Measurements from ENCODE around the gene GSX1. TPM values are rescaled to one million over a fixed set of nuclear protein-coding genes. Genes with fewer than 3 reads are reported as not detected.
"Not testable (repeated sequence)": the region's sequence is repeated elsewhere in the genome, so short reads cannot be mapped to it uniquely, and the experiment has no call there.

Gene GSX1
- not detected in 2 replicates for total RNA-seq (ENCODE audit: low replicate concordance)

DNA sequence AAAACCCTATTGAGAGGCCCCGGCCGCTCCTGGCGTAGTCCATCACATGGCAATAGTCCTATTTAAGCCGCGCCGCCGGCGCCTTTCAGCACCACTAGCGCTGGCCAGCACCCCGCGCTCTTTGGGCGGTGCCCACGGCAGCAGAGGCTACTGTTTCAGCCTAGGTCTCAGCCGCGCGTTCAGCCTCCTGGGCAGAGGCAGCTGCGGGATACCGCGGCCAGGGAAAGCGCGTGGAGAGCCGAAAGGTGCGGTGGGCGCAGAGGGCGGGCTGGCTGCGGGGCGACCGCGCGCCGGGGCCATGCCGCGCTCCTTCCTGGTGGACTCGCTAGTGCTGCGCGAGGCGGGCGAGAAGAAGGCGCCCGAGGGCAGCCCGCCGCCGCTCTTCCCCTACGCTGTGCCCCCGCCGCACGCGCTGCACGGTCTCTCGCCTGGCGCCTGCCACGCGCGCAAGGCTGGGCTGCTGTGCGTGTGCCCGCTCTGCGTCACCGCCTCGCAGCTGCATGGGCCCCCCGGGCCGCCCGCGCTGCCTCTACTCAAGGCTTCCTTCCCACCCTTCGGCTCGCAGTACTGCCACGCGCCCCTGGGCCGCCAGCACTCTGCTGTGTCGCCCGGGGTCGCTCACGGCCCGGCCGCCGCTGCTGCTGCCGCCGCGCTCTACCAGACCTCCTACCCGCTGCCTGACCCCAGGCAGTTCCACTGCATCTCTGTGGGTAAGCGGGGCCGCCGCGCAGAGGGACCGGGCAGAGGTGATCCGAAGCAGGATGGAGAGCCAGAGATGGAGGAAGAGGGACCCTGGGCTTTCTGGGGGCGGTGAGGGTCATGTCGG lies at the start of gene GSX1:
Gene GSX1, plus strand, starts transcription at position 91 of the 826 bp plus-strand sequence. Its CDS starts 208 bp downstream, at position 299.
- peaks cover 94% of the 10 kb centered on the region for H4K20me1 ChIP-seq (ENCODE audit: low read depth)
- TF ChIP-seq, protein P1, sequence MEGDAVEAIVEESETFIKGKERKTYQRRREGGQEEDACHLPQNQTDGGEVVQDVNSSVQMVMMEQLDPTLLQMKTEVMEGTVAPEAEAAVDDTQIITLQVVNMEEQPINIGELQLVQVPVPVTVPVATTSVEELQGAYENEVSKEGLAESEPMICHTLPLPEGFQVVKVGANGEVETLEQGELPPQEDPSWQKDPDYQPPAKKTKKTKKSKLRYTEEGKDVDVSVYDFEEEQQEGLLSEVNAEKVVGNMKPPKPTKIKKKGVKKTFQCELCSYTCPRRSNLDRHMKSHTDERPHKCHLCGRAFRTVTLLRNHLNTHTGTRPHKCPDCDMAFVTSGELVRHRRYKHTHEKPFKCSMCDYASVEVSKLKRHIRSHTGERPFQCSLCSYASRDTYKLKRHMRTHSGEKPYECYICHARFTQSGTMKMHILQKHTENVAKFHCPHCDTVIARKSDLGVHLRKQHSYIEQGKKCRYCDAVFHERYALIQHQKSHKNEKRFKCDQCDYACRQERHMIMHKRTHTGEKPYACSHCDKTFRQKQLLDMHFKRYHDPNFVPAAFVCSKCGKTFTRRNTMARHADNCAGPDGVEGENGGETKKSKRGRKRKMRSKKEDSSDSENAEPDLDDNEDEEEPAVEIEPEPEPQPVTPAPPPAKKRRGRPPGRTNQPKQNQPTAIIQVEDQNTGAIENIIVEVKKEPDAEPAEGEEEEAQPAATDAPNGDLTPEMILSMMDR (IDR thresholded peaks at IDR 0.05) = no peak
- TF ChIP-seq EZH2phosphoT487 (IDR thresholded peaks at IDR 0.05) (peak; percentile 74), EZH2 (IDR thresholded peaks at IDR 0.05) (peak; percentile 85)
- peak within 1 kb of the TSS; percentile 64 for H3K4me2 ChIP-seq
- H3K9ac ChIP-seq = no peak within 1 kb of the TSS
- peaks cover 100% of the 10 kb centered on the region for H3K27me3 ChIP-seq
- no peaks in the 10 kb centered on the region for H3K9me3 ChIP-seq (ENCODE audit: low read depth)
- H3K4me1 ChIP-seq = peaks cover 14% of the 10 kb centered on the region
- H3K36me3 ChIP-seq = no peaks in the 10 kb centered on the region
- Mint-ChIP-seq H3K36me3 (no peaks in the 10 kb centered on the region), H3K4me1 (peaks cover 33% of the 10 kb centered on the region), H3K27ac (no peak within 1 kb of the TSS), H3K27me3 (ENCODE audit: insufficient read depth, low read depth) (peaks cover 83% of the 10 kb centered on the region), H3K9me3 (peaks cover 4% of the 10 kb centered on the region), H3K4me3 (peak within 1 kb of the TSS; percentile 64)
- H3K4me3 ChIP-seq = peak within 1 kb of the TSS; percentile 27
- H3F3A ChIP-seq (ENCODE audit: low read depth) = peaks cover 27% of the 10 kb centered on the region
- no peak within 1 kb of the TSS for H2AFZ ChIP-seq (replicated peaks)
- DNase-seq (ENCODE audit: low spot score) = peak; percentile 96
- H3K27ac ChIP-seq = no peak within 1 kb of the TSS
- no peaks in the 10 kb centered on the region for H3K79me2 ChIP-seq (ENCODE audit: low read depth)

- no peak overlapping the region for H3K4me3 Mint-ChIP-seq
- H3K36me3 Mint-ChIP-seq = peaks cover 6% of the 10 kb centered on the region
- peaks cover 6% of the 10 kb centered on the region for H4K20me1 ChIP-seq (ENCODE audit: low read depth)
- H3K9ac ChIP-seq = no peak overlapping the region
- no peaks in the 10 kb centered on the region for H3K36me3 ChIP-seq
- peak; percentile 93 for DNase-seq (ENCODE audit: low spot score)
- H3F3A ChIP-seq (ENCODE audit: low read depth) = peaks cover 17% of the 10 kb centered on the region
- peaks cover 30% of the 10 kb centered on the region for H3K4me1 Mint-ChIP-seq
- peak overlapping the region; percentile 66 for H3K4me2 ChIP-seq
- H2AFZ ChIP-seq (replicated peaks) = no peak overlapping the region
- H3K4me3 ChIP-seq = no peak overlapping the region
- H3K27ac ChIP-seq = peak overlapping the region; percentile 59
- peaks cover 5% of the 10 kb centered on the region for H3K27me3 Mint-ChIP-seq (ENCODE audit: insufficient read depth, low read depth)
- peaks cover 18% of the 10 kb centered on the region for H3K9me3 Mint-ChIP-seq
- H3K79me2 ChIP-seq (ENCODE audit: low read depth) = no peaks in the 10 kb centered on the region
- no peaks in the 10 kb centered on the region for H3K9me3 ChIP-seq (ENCODE audit: low read depth)
- peaks cover 17% of the 10 kb centered on the region for H3K4me1 ChIP-seq
- TF ChIP-seq EZH2phosphoT487 (IDR thresholded peaks at IDR 0.05) = peak; percentile 39
- TF ChIP-seq, protein P1 (IDR thresholded peaks at IDR 0.05) = no peak
- peak overlapping the region; percentile 92 for H3K27ac Mint-ChIP-seq
- H3K27me3 ChIP-seq = no peaks in the 10 kb centered on the region
Measured at GRCh38 chr13:27744801-27745200, 47.5 kb upstream of the GSX1 start.

- Histone ChIP-seq H3K9me3 (ENCODE audit: low read depth) (no peaks in the 10 kb centered on the region), H4K20me1 (ENCODE audit: low read depth) (peaks cover 6% of the 10 kb centered on the region), H3K4me3 (no peak overlapping the region), H3K79me2 (ENCODE audit: low read depth) (no peaks in the 10 kb centered on the region), H3K9ac (no peak overlapping the region), H3K4me1 (peaks cover 17% of the 10 kb centered on the region), H3K27me3 (no peaks in the 10 kb centered on the region), H3F3A (ENCODE audit: low read depth) (peaks cover 17% of the 10 kb centered on the region), H3K27ac (peak overlapping the region; percentile 59), H3K36me3 (no peaks in the 10 kb centered on the region), H3K4me2 (peak overlapping the region; percentile 66), H2AFZ (replicated peaks) (no peak overlapping the region)
- Mint-ChIP-seq H3K9me3 (peaks cover 18% of the 10 kb centered on the region), H3K4me1 (peaks cover 30% of the 10 kb centered on the region), H3K4me3 (peak overlapping the region; percentile 54), H3K27ac (peak overlapping the region; percentile 96), H3K36me3 (peaks cover 6% of the 10 kb centered on the region), H3K27me3 (ENCODE audit: insufficient read depth, low read depth) (peaks cover 5% of the 10 kb centered on the region)
- DNase-seq (ENCODE audit: low spot score) = no peak
- TF ChIP-seq, protein P1 (IDR thresholded peaks at IDR 0.05) = no peak
- TF ChIP-seq EZH2phosphoT487 (IDR thresholded peaks at IDR 0.05) (no peak), EZH2 (IDR thresholded peaks at IDR 0.05) (no peak)
Measured at GRCh38 chr13:27745301-27745700, 47.0 kb upstream of the GSX1 start.

DNA sequence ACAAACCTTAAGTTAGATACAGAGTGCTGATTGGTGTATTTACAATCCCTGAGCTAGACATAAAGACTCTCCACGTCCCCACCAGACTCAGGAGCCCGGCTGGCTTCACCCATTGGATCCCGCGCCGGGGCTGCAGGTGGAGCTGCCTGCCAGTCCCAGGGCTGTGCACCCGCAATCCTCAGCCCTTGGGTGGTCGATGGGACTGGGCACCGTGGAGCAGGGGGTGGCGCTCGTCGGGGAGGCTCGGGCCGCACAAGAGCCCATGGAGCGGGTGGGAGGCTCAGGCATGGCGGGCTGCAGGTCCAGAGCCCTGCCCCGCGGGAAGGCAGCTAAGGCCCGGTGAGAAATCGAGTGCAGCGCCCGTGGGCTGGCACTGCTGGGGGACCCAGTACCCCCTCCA lies 44.1 kb upstream of the GSX1 start:
- not testable (repeated sequence) for H3K27me3 ChIP-seq; H3K27me3 Mint-ChIP-seq (ENCODE audit: insufficient read depth, low read depth); H3K36me3 Mint-ChIP-seq; H3K4me3 ChIP-seq; H3K4me3 Mint-ChIP-seq; H3K27ac Mint-ChIP-seq; H4K20me1 ChIP-seq (ENCODE audit: low read depth); H2AFZ ChIP-seq (replicated peaks); H3K79me2 ChIP-seq (ENCODE audit: low read depth); H3K9ac ChIP-seq; DNase-seq (ENCODE audit: low spot score); H3K36me3 ChIP-seq; H3K4me2 ChIP-seq; H3K27ac ChIP-seq; H3K9me3 ChIP-seq (ENCODE audit: low read depth); H3K9me3 Mint-ChIP-seq
- H3K4me1 Mint-ChIP-seq = peaks cover 29% of the 10 kb centered on the region
- peaks cover 12% of the 10 kb centered on the region for H3K4me1 ChIP-seq
- H3F3A ChIP-seq (ENCODE audit: low read depth) = peaks cover 17% of the 10 kb centered on the region

All from neural progenitor cell (in vitro differentiated cells).